Breast epithelium (tissue), 3 donors: ENCODE measurements around the gene WFIKKN2.

Experiments used
- CTCF ChIP-seq, 3 donors: fragments of 450-650 bp; IDR thresholded peaks; one replicate each; pipeline ENCODE4 v1.5.1; 2016 to 2017; ENCODE audit warnings: antibody characterized with exemption in 3 of 3, mild to moderate bottlenecking in 3 of 3, moderate library complexity in 3 of 3
- POLR2A ChIP-seq: fragments of 450-650 bp; IDR thresholded peaks from one replicate; pipeline ENCODE4 v1.6.1; 2016; ENCODE audit warnings: antibody characterized with exemption, mild to moderate bottlenecking, moderate library complexity

- TF ChIP-seq CTCF (IDR thresholded peaks at IDR 0.05), result no peak
- TF ChIP-seq POLR2A, result no peak
These were observed 28.5 kb downstream of the WFIKKN2 start for GRCh38 chr17:50863931-50864330.
